ENCODE data around the gene HLA-DRB5.
"Not testable (repeated sequence)": the region's sequence is repeated elsewhere in the genome, so short reads cannot be mapped to it uniquely, and the experiment has no call there.

Gene HLA-DRB5

GRCh38 chr6:32475392-32476206, 54.5 kb downstream of the HLA-DRB5 start:
- no peak overlapping the region for H3K27ac ChIP-seq
- H3K4me1 ChIP-seq: no peaks in the 10 kb centered on the region
- H3K9me3 ChIP-seq: no peaks in the 10 kb centered on the region
- H3K4me3 ChIP-seq: no peak overlapping the region
- TF ChIP-seq, protein P1, sequence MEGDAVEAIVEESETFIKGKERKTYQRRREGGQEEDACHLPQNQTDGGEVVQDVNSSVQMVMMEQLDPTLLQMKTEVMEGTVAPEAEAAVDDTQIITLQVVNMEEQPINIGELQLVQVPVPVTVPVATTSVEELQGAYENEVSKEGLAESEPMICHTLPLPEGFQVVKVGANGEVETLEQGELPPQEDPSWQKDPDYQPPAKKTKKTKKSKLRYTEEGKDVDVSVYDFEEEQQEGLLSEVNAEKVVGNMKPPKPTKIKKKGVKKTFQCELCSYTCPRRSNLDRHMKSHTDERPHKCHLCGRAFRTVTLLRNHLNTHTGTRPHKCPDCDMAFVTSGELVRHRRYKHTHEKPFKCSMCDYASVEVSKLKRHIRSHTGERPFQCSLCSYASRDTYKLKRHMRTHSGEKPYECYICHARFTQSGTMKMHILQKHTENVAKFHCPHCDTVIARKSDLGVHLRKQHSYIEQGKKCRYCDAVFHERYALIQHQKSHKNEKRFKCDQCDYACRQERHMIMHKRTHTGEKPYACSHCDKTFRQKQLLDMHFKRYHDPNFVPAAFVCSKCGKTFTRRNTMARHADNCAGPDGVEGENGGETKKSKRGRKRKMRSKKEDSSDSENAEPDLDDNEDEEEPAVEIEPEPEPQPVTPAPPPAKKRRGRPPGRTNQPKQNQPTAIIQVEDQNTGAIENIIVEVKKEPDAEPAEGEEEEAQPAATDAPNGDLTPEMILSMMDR (IDR thresholded peaks at IDR 0.05): no peak
- H3K27me3 ChIP-seq: no peaks in the 10 kb centered on the region
- DNase-seq: no peak
- intact Hi-C loops (cut with DNase I; ENCODE audit: low total_unique reads): no loop called here
- no peaks in the 10 kb centered on the region for H3K36me3 ChIP-seq

GRCh38 chr6:32473376-32474348, 56.4 kb downstream of the HLA-DRB5 start:
- H3K36me3 ChIP-seq; DNase-seq; H3K9me3 ChIP-seq; H3K4me1 ChIP-seq; H3K27ac ChIP-seq; H3K27me3 ChIP-seq; intact Hi-C loops (cut with DNase I; ENCODE audit: low total_unique reads); H3K4me3 ChIP-seq: not testable (repeated sequence)

DNA sequence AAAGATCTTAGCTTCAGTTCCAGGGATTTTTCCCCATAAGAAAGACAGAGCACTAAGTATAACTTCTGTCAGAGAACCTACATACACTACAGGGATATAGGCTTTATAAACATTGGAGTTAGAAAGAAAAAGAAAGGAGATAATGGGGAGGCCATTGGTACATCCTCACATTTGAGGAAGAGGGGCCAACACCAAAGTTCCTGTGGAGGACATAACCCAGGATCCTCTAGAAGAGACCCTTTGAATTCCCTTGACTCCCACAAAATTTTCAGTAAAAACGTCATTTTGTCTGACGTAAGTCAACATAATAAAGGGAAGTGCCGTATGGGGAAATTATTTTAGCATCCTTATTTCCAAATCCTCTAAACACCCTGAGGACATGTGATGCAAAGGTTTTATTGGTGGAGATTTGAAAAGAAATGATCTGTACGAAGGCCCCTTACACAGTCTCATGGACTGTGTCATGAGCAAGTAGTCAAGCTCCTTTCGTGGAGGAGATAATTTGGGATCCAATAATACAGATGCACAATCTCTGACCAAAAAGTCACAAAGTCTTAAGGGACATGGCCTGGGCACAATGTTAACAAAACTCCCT, 57.2 kb downstream of the HLA-DRB5 start:
- intact Hi-C loops (cut with DNase I; ENCODE audit: low total_unique reads): no loop called here
- Histone ChIP-seq H3K36me3 (no peaks in the 10 kb centered on the region), H3K9me3 (no peaks in the 10 kb centered on the region), H3K4me1 (no peaks in the 10 kb centered on the region), H3K4me3 (no peak overlapping the region), H3K27me3 (no peaks in the 10 kb centered on the region), H3K27ac (no peak overlapping the region)
- DNase-seq: no peak
- TF ChIP-seq, protein P1 (IDR thresholded peaks at IDR 0.05): no peak

DNA sequence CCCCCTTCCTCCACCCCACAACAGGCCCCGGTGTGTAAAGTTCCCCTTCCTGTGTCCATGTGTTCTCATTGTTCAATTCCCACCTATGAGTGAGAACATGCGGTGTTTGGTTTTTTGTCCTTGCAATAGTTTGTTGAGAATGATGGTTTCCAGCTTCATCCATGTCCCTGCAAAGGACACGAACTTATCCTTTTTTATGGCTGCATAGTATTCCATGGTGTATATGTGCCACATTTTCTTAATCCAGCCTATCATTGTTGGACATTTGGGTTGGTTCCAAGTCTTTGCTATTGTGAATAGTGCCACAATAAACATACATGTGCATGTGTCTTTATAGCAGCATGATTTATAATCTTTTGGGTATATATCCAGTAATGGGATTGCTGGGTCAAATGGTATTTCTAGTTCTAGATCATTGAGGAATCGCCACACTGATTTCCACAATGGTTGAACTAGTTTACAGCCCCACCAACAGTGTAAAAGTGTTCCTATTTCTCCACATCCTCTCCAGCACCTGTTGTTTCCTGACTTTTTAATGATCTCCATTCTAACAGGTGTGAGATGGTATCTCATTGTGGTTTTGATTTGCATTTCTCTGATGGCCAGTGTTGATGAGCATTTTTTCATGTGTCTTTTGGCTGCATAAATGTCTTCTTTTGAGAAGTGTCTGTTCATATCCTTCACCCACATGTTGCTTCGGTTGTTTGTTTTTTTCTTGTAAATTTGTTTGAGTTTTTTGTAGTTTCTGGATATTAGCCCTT, 62.2 kb downstream of the HLA-DRB5 start:
- intact Hi-C loops (cut with DNase I; ENCODE audit: low total_unique reads); H3K9me3 ChIP-seq; DNase-seq; H3K36me3 ChIP-seq; H3K4me1 ChIP-seq; H3K4me3 ChIP-seq; H3K27me3 ChIP-seq; H3K27ac ChIP-seq: not testable (repeated sequence)

Measured in tibial artery (tissue), 4 donors.